ENCODE measurements around the gene ACTN4.

GRCh38 chr19:38713865-38714264, 66.4 kb downstream of the ACTN4 start:
- no peak for TF ChIP-seq CTCF (IDR thresholded peaks at IDR 0.05)
- TF ChIP-seq ZNF121 (CRISPR knock-in tag; IDR thresholded peaks at IDR 0.05) = no peak
- no peak for TF ChIP-seq ZNF138 (CRISPR knock-in tag; conservative IDR thresholded peaks at IDR 0.05)
- TF ChIP-seq FOXP1 (CRISPR knock-in tag; IDR thresholded peaks at IDR 0.05; ENCODE audit: borderline replicate concordance) = no peak
- TF ChIP-seq TEAD1 (CRISPR knock-in tag; IDR thresholded peaks at IDR 0.05) = no peak
- no peak for TF ChIP-seq JUN (CRISPR knock-in tag; IDR thresholded peaks at IDR 0.05)
- TF ChIP-seq KAT7 (CRISPR knock-in tag; IDR thresholded peaks at IDR 0.05; ENCODE audit: borderline replicate concordance) = no peak
